Stimulated activated CD8-positive, alpha-beta memory T cell treated with anti-CD3 and anti-CD28 coated beads, Interleukin-4, amount 100 ng/mL, for 1 hour (primary cell): ENCODE results near the gene RAB27A.
"Not testable (repeated sequence)": the region's sequence is repeated elsewhere in the genome, so short reads cannot be mapped to it uniquely, and the experiment has no call there.

Experiments used
- DNase-seq, 2 donors: peaks; one replicate each; pipeline ENCODE4 v3.0.0-alpha.2; 2020; ENCODE audit warnings: low read depth in 2 of 2, low spot score in 1 of 2

RAB27A gene

GRCh38 chr15:55252201-55252600, 37.4 kb downstream of the RAB27A start:
- DNase-seq, result not testable (repeated sequence)

GRCh38 chr15:55250941-55251340, 38.7 kb downstream of the RAB27A start:
- no peak for DNase-seq

- DNase-seq, result no peak
Measured at GRCh38 chr15:55250392-55250791, 39.2 kb downstream of the RAB27A start.

- DNase-seq, result not testable (repeated sequence)
Measured at GRCh38 chr15:55249885-55250284, 39.7 kb downstream of the RAB27A start.

- DNase-seq, result no peak
Measured at GRCh38 chr15:55248895-55249294, 40.7 kb downstream of the RAB27A start.

- DNase-seq, result no peak
Measured at GRCh38 chr15:55247766-55248427, 41.7 kb downstream of the RAB27A start.

- no peak for DNase-seq
Measured at GRCh38 chr15:55247311-55247710, 42.3 kb downstream of the RAB27A start.

- DNase-seq, result no peak
Measured at GRCh38 chr15:55246567-55246966, 43.0 kb downstream of the RAB27A start.

GRCh38 chr15:55245059-55245458, 44.6 kb downstream of the RAB27A start:
- DNase-seq, result no peak

- no peak for DNase-seq
Measured at GRCh38 chr15:55241891-55242290, 47.7 kb downstream of the RAB27A start.

- no peak for DNase-seq
Measured at GRCh38 chr15:55241186-55241585, 48.4 kb downstream of the RAB27A start.

- no peak for DNase-seq
Measured at GRCh38 chr15:55240125-55240760, 49.4 kb downstream of the RAB27A start.

- DNase-seq, result no peak
Measured at GRCh38 chr15:55239440-55240124, 50.0 kb downstream of the RAB27A start.

- DNase-seq, result no peak
Measured at GRCh38 chr15:55238877-55239276, 50.7 kb downstream of the RAB27A start.

- DNase-seq, result no peak
Measured at GRCh38 chr15:55237219-55238130, 52.1 kb downstream of the RAB27A start.

GRCh38 chr15:55235546-55236036, 54.0 kb downstream of the RAB27A start:
- no peak for DNase-seq

GRCh38 chr15:55234800-55235104, 54.9 kb downstream of the RAB27A start:
- DNase-seq, result no peak

- no peak for DNase-seq
Measured at GRCh38 chr15:55234104-55234799, 55.4 kb downstream of the RAB27A start.

- DNase-seq, result no peak
Measured at GRCh38 chr15:55231455-55231854, 58.2 kb downstream of the RAB27A start.

GRCh38 chr15:55230953-55231352, 58.7 kb downstream of the RAB27A start:
- DNase-seq, result no peak
